ENCODE results near the gene ID2. TPM values are rescaled to one million over a fixed set of nuclear protein-coding genes. Genes with fewer than 3 reads are reported as not detected.

The ID2 gene
- total and polyA plus RNA-seq, 2 of the 13 experiments (the other 11 are each of a cell fraction or from before 2014, with no cell fraction given): 214 to 719 TPM

GRCh38 chr2:8681786-8682692 lies at the start of gene ID2 (continued):
- TF ChIP-seq CREB3 (CRISPR knock-in tag; IDR thresholded peaks at IDR 0.05) (peak; percentile 76; the same call in 1 of the 2 replicates), ZBTB7B (CRISPR knock-in tag; IDR thresholded peaks at IDR 0.05) (peak; percentile 78), NAIF1 (CRISPR knock-in tag; IDR thresholded peaks at IDR 0.05; ENCODE audit: borderline replicate concordance) (peak; percentile 88; the same call in 1 of the 2 replicates), MIER2 (CRISPR knock-in tag; IDR thresholded peaks at IDR 0.05) (no peak), FOXP4 (CRISPR knock-in tag; IDR thresholded peaks at IDR 0.05) (peak; percentile 70; the same call in 1 of the 2 replicates), ZNF687 (CRISPR knock-in tag; IDR thresholded peaks at IDR 0.05) (peak; percentile 88), ZNF747 (CRISPR knock-in tag; IDR thresholded peaks at IDR 0.05; ENCODE audit: borderline replicate concordance) (no peak), TEAD2 (CRISPR knock-in tag; IDR thresholded peaks at IDR 0.05) (no peak), TBP (CRISPR knock-in tag; IDR thresholded peaks at IDR 0.05) (peak; percentile 74; the same call in 1 of the 2 replicates), ZNF83 (CRISPR knock-in tag; IDR thresholded peaks at IDR 0.05; ENCODE audit: borderline replicate concordance) (no peak), KLF9 (CRISPR knock-in tag; IDR thresholded peaks at IDR 0.05; ENCODE audit: low read depth) (peak; percentile 88), ZNF775 (CRISPR knock-in tag; IDR thresholded peaks at IDR 0.05; ENCODE audit: borderline replicate concordance) (0 out of 2 replicates have a peak, but pooled peaks have one; percentile 46), ZNF207 (IDR thresholded peaks at IDR 0.05; ENCODE audit: borderline replicate concordance) (no peak), RARA (CRISPR knock-in tag; IDR thresholded peaks at IDR 0.05) (peak; percentile 71), SKIL (CRISPR knock-in tag; IDR thresholded peaks at IDR 0.05; ENCODE audit: borderline replicate concordance) (no peak; the same call in 1 of the 2 replicates), ZNF616 (CRISPR knock-in tag; IDR thresholded peaks at IDR 0.05; ENCODE audit: low read depth) (peak; percentile 90; the same call in 1 of the 2 replicates), ZBTB8A (CRISPR knock-in tag; IDR thresholded peaks at IDR 0.05; ENCODE audit: borderline replicate concordance, low read depth) (peak; percentile 94; the same call in 1 of the 2 replicates), THAP8 (CRISPR knock-in tag; IDR thresholded peaks at IDR 0.05; ENCODE audit: borderline replicate concordance) (no peak)

Measured in HepG2 (cell line).